DMS153 treated with DMSO at 0.1 percent for 48 hours (cell line): ENCODE measurements around the gene CREB5.
"Not testable (repeated sequence)": the region's sequence is repeated elsewhere in the genome, so short reads cannot be mapped to it uniquely, and the experiment has no call there.

Experiments
- DNase-seq: peaks from one replicate; lab custom pipeline; 2025; ENCODE audit not compliant: unreplicated experiment; lab: John Stamatoyannopoulos, UW

CREB5 gene

GRCh38 chr7:28602282-28602681, 190.0 kb downstream of the CREB5 start:
- DNase-seq: no peak

- DNase-seq: no peak
These were observed 193.2 kb downstream of the CREB5 start for GRCh38 chr7:28605427-28606085.

GRCh38 chr7:28606421-28606820, 194.1 kb downstream of the CREB5 start:
- no peak for DNase-seq

GRCh38 chr7:28607855-28608193, 195.5 kb downstream of the CREB5 start:
- no peak for DNase-seq

GRCh38 chr7:28608237-28608656, 195.9 kb downstream of the CREB5 start:
- DNase-seq: no peak

- no peak for DNase-seq
These were observed 196.4 kb downstream of the CREB5 start for GRCh38 chr7:28608731-28609130.

- DNase-seq: no peak
These were observed 197.3 kb downstream of the CREB5 start for GRCh38 chr7:28609608-28610007.

GRCh38 chr7:28611399-28611897, 199.1 kb downstream of the CREB5 start:
- DNase-seq: not testable (repeated sequence)

GRCh38 chr7:28613262-28613661, 200.9 kb downstream of the CREB5 start:
- no peak for DNase-seq

- DNase-seq: no peak
These were observed 202.8 kb downstream of the CREB5 start for GRCh38 chr7:28615091-28615490.

GRCh38 chr7:28617308-28617880, 205.1 kb downstream of the CREB5 start:
- no peak for DNase-seq

- DNase-seq: no peak
These were observed 206.1 kb downstream of the CREB5 start for GRCh38 chr7:28618383-28618782.

GRCh38 chr7:28619256-28619655, 206.9 kb downstream of the CREB5 start:
- no peak for DNase-seq

- DNase-seq: no peak
These were observed 209.1 kb downstream of the CREB5 start for GRCh38 chr7:28621369-28621841.

- no peak for DNase-seq
These were observed 210.9 kb downstream of the CREB5 start for GRCh38 chr7:28623105-28623730.

GRCh38 chr7:28623863-28624262, 211.5 kb downstream of the CREB5 start:
- peak; percentile 35 for DNase-seq

- DNase-seq: no peak
These were observed 213.1 kb downstream of the CREB5 start for GRCh38 chr7:28625432-28625831.

GRCh38 chr7:28626221-28626620, 213.9 kb downstream of the CREB5 start:
- no peak for DNase-seq

GRCh38 chr7:28626624-28627262, 214.4 kb downstream of the CREB5 start:
- DNase-seq: peak; percentile 52

- DNase-seq: no peak
These were observed 214.9 kb downstream of the CREB5 start for GRCh38 chr7:28627263-28627653.

GRCh38 chr7:28627896-28628295, 215.6 kb downstream of the CREB5 start:
- no peak for DNase-seq
